Esophagus (tissue), 2 donors: ENCODE data around the gene SULT1C2. TPM values are rescaled to one million over a fixed set of nuclear protein-coding genes. Genes with fewer than 3 reads are reported as not detected.

Experiments
- polyA plus RNA-seq, 2 donors: library from polyadenylated mRNA; stranded (reverse); fragments of 200-250 nt; gene quantifications; one replicate each; pipeline ENCODE4 v1.2.3, GENCODE V29; 2013
- donor health status: healthy with polysubstance abuse.
- donor health status: Bipolar disorder and iron deficiency.

Gene SULT1C2
- polyA plus RNA-seq, 2 donors = 0.04 TPM; not detected in 1

Other genes starting within 250 kb of the SULT1C2 start
- gene SULT1C3, start 48.9 kb upstream of the SULT1C2 start, polyA plus RNA-seq = under 1 TPM in 1 of 2 donors, not detected in 1; 0.13 TPM
- under 1 TPM; 0.12 to 0.27 TPM for gene SULT1C4, start 89.1 kb downstream of the SULT1C2 start, polyA plus RNA-seq
- gene GCC2, start 160.3 kb downstream of the SULT1C2 start, polyA plus RNA-seq = 1 to 10 TPM; 5.3 to 6.2 TPM
- gene LIMS1, start 245.6 kb downstream of the SULT1C2 start, polyA plus RNA-seq = 10 to 100 TPM; 11.0 to 14.4 TPM